AG09319 (cell line): ENCODE data around the gene SOX6.

Experiments used
- DNase-seq: peaks from one replicate; pipeline ENCODE4 v3.0.0-alpha.2; 2010; ENCODE audit warnings: low read depth; ENCODE audit errors: extremely low read depth
- TF ChIP-seq, protein P1 (sequence below): IDR thresholded peaks from 2 replicates; pipeline ENCODE4 v1.5.1; 2011; ENCODE audit warnings: low read depth, mild to moderate bottlenecking, inconsistent platforms, low read length, moderate library complexity

The SOX6 gene

DNA sequence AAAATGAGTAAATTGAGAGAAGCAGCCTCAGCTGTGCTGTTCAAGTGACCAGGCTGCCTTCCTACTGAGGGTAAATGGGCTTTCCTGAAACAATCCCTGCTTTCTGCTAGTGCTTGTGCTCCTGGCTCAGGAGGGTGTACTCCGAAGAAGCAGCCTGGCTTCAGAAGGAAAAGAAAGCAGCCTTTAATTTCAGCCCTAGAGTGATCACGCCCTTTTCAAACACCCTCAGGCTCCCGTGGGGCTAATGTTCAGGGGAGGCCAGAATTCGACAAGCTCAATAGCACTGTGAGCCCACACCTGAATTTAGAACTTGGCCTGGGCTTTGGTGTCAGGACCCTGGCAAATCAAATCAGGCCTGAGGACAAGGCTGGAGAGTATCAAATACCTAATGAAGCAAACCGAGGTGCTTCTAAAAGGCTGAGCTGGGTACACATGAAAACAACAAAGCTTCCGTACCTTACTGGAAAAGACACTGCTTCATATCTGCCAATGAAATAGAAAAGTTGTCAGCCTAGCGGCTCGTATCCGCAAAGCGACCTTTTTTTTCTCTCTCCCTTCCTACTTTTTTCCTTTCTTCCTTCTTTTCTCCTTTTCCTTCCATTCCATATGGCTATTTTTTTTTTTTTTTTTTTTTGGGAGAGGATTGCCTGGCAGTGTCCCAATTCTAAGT, 387.8 kb downstream of the SOX6 start:
- DNase-seq = no peak
- TF ChIP-seq, protein P1, sequence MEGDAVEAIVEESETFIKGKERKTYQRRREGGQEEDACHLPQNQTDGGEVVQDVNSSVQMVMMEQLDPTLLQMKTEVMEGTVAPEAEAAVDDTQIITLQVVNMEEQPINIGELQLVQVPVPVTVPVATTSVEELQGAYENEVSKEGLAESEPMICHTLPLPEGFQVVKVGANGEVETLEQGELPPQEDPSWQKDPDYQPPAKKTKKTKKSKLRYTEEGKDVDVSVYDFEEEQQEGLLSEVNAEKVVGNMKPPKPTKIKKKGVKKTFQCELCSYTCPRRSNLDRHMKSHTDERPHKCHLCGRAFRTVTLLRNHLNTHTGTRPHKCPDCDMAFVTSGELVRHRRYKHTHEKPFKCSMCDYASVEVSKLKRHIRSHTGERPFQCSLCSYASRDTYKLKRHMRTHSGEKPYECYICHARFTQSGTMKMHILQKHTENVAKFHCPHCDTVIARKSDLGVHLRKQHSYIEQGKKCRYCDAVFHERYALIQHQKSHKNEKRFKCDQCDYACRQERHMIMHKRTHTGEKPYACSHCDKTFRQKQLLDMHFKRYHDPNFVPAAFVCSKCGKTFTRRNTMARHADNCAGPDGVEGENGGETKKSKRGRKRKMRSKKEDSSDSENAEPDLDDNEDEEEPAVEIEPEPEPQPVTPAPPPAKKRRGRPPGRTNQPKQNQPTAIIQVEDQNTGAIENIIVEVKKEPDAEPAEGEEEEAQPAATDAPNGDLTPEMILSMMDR = no peak

DNA sequence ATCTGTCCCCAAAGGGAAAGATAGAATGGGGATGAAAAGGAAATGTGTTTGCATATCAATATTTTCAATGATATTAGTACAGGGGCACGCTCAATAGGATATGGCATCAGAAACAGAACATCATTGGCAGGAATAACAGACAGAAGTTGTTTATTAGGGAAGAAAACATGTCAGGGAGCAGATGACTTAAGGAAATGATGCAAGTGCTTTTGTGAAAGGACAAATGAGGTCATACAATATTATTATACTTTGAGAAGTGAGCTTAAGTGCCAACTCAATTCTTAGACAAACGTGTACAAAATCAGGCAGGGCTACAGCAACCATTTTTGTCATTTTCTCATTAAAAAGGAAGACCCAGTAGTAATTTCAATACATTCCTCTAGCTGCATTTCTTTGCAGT, 388.4 kb downstream of the SOX6 start:
- TF ChIP-seq, protein P1 = no peak
- no peak for DNase-seq

GRCh38 chr11:15967166-15967565, 389.2 kb downstream of the SOX6 start:
- DNase-seq = no peak
- TF ChIP-seq, protein P1 = no peak

- TF ChIP-seq, protein P1 = no peak
- DNase-seq = no peak
Observed at GRCh38 chr11:15965562-15966250, 390.6 kb downstream of the SOX6 start.

DNA sequence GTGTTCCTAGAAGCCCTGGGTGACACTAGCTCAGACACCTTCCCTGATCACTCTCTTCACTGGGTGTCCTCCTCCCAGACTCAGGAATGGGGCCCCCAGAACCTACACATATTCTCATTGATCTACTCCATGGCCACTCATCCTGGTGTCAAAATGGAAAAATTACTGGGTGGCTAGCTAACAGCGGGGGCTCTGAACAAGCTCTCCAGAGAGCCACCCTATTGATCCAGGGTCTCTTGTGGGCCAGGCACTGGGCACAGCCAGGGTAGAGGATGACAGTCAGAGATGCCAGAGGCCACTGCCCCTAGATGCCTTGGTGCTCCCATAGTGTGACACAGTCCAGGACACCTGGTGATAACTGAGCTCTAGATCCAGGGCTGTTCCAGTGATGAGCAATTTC, 393.1 kb downstream of the SOX6 start:
- TF ChIP-seq, protein P1 = no peak

GRCh38 chr11:15958910-15959309, 397.4 kb downstream of the SOX6 start:
- no peak for DNase-seq
- TF ChIP-seq, protein P1 = no peak

More for the DNA sequence above, 393.1 kb downstream of the SOX6 start:
- no peak for DNase-seq

- TF ChIP-seq, protein P1 = no peak
Observed at GRCh38 chr11:15957234-15957633, 399.1 kb downstream of the SOX6 start.

More at GRCh38 chr11:15957234-15957633, 399.1 kb downstream of the SOX6 start:
- no peak for DNase-seq
